ENCODE data around the gene WWOX. TPM values are rescaled to one million over a fixed set of nuclear protein-coding genes. Genes with fewer than 3 reads are reported as not detected.

The WWOX gene
- total and polyA plus RNA-seq, 2 of the 8 experiments (the other 6 are each of a cell fraction or from before 2014, with no cell fraction given): 5.4 to 16.7 TPM

DNA sequence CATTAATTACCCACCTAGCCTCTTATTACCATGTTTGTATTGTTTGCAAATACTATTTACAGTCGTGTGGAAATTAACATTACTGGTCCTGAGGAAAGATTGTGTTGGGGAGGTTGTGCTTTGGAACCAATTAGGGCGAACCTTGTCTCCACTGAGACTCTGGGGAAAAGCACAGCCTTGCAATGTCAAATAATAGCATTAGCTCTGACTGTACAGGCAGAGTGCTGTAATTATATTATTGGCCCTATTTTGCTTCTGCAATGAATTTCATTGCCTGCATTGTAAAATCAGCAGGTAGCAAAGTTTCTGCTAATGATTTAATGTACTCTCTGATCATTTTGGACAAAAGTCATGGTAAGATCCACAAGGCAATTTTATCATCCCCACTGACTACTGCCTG lies 97.0 kb downstream of the WWOX start (continued):
- TF ChIP-seq FOSL1 (IDR thresholded peaks at IDR 0.05; ENCODE audit: insufficient read depth, low read depth, low read length): no peak
- TF ChIP-seq BCL11A (IDR thresholded peaks at IDR 0.05; ENCODE audit: low read depth in 2 of 2, low read length in 2 of 2): no peak
- no peak for TF ChIP-seq SP2 (IDR thresholded peaks at IDR 0.05; ENCODE audit: low read length)
- TF ChIP-seq RFX5 (IDR thresholded peaks at IDR 0.05; ENCODE audit: borderline replicate concordance, low read depth, low read length): no peak
- TF ChIP-seq YY1 (IDR thresholded peaks at IDR 0.05; ENCODE audit: low read depth, low read length): no peak
- TF ChIP-seq CREB1 (IDR thresholded peaks at IDR 0.05): no peak
- no peak for TF ChIP-seq NANOG (IDR thresholded peaks at IDR 0.05; ENCODE audit: insufficient read depth, low read depth, low read length, poor library complexity, severe bottlenecking)
- no peak for TF ChIP-seq GABPA (IDR thresholded peaks at IDR 0.05; ENCODE audit: borderline replicate concordance, insufficient read depth, low read length)
- no peak for TF ChIP-seq SRF (IDR thresholded peaks at IDR 0.05; ENCODE audit: low read depth, low read length)

Data from H1 (cell line).